ENCODE measurements around the gene TSPAN31.

DNA sequence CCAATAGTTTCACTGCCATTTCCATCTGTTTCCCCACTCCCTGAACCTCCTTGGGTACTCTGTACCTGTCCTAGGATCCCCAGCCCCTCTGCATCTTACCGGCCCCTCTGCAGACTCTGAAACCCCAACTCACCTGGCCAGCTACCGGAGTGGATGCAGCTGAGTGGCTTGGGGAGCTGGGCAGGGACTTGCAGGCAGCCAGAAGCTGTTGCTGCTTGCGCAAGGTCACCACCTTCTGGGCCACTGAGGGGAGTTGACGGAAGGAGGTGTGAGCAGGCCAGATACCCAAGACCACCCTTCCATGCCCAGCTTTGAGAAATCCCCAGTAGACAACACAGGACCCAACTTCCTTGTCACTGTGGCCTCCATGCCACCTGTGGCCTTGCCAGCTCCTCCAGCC lies 12.6 kb upstream of the TSPAN31 start:
- no peak for TF ChIP-seq POLR2A (IDR thresholded peaks at IDR 0.05)
- TF ChIP-seq, protein P1, sequence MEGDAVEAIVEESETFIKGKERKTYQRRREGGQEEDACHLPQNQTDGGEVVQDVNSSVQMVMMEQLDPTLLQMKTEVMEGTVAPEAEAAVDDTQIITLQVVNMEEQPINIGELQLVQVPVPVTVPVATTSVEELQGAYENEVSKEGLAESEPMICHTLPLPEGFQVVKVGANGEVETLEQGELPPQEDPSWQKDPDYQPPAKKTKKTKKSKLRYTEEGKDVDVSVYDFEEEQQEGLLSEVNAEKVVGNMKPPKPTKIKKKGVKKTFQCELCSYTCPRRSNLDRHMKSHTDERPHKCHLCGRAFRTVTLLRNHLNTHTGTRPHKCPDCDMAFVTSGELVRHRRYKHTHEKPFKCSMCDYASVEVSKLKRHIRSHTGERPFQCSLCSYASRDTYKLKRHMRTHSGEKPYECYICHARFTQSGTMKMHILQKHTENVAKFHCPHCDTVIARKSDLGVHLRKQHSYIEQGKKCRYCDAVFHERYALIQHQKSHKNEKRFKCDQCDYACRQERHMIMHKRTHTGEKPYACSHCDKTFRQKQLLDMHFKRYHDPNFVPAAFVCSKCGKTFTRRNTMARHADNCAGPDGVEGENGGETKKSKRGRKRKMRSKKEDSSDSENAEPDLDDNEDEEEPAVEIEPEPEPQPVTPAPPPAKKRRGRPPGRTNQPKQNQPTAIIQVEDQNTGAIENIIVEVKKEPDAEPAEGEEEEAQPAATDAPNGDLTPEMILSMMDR (IDR thresholded peaks at IDR 0.05 in 4 of 5, conservative IDR thresholded peaks at IDR 0.05 in 1 of 5), result no peak
